H9 (cell line): ENCODE data around the gene AK5. TPM values are rescaled to one million over a fixed set of nuclear protein-coding genes. Genes with fewer than 3 reads are reported as not detected.

Experiments
- DNase-seq: peaks from one replicate; pipeline ENCODE4 v3.0.0-alpha.2; 2017
- H2AFZ ChIP-seq: one replicate; pipeline ENCODE4 v1.6.1; 2013; ENCODE audit warnings: mild to moderate bottlenecking, low read length, control low read depth, moderate library complexity
- H2AK5ac ChIP-seq: 2 replicates; pipeline ENCODE4 v1.6.1; 2013; ENCODE audit warnings: low read length, control low read depth, mixed read lengths; ENCODE audit not compliant: insufficient read length
- H2BK120ac ChIP-seq: one replicate; pipeline ENCODE4 v1.6.1; 2013; ENCODE audit warnings: low read depth, mild to moderate bottlenecking, low read length, control low read depth, inconsistent platforms; ENCODE audit not compliant: poor library complexity, severe bottlenecking
- H2BK12ac ChIP-seq: 2 replicates; pipeline ENCODE4 v1.6.1; 2013; ENCODE audit warnings: low read length, control low read depth, mixed read lengths, low read depth; ENCODE audit not compliant: insufficient read length
- H2BK15ac ChIP-seq: 2 replicates; pipeline ENCODE4 v1.6.1; 2013; ENCODE audit warnings: low read depth, low read length, control low read depth
- H2BK20ac ChIP-seq: one replicate; pipeline ENCODE4 v1.6.1; 2013; ENCODE audit warnings: low read depth, mild to moderate bottlenecking, low read length, control low read depth, inconsistent platforms; ENCODE audit not compliant: poor library complexity, severe bottlenecking
- H2BK5ac ChIP-seq: 2 replicates; pipeline ENCODE4 v1.6.1; 2013; ENCODE audit warnings: low read length, control low read depth, mixed read lengths; ENCODE audit not compliant: insufficient read length
- H3K14ac ChIP-seq: 2 replicates; pipeline ENCODE4 v1.6.1; 2013; ENCODE audit warnings: low read length, control low read depth; ENCODE audit not compliant: insufficient read depth
- H3K18ac ChIP-seq: 2 replicates; pipeline ENCODE4 v1.6.1; 2013; ENCODE audit warnings: low read depth, mild to moderate bottlenecking, mixed read lengths, low read length, control low read depth; ENCODE audit not compliant: insufficient read length
- H3K23ac ChIP-seq: 2 replicates; pipeline ENCODE4 v1.6.1; 2013; ENCODE audit warnings: low read length, control low read depth, mixed read lengths, low read depth; ENCODE audit not compliant: insufficient read length
- H3K23me2 ChIP-seq: 2 replicates; pipeline ENCODE4 v1.6.1; 2013; ENCODE audit warnings: low read depth, mild to moderate bottlenecking, mixed read lengths, low read length, control low read depth; ENCODE audit not compliant: insufficient read length, poor library complexity, severe bottlenecking
- H3K27ac ChIP-seq: 2 replicates; pipeline ENCODE4 v1.5.1; 2013; ENCODE audit warnings: low read length, control low read depth, mixed read lengths, low read depth; ENCODE audit not compliant: insufficient read length
- H3K27me3 ChIP-seq: 2 replicates; pipeline ENCODE4 v1.6.1; 2013; ENCODE audit warnings: low read length, control low read depth, inconsistent platforms; ENCODE audit not compliant: insufficient read depth
- H3K4ac ChIP-seq: 2 replicates; pipeline ENCODE4 v1.6.1; 2013; ENCODE audit warnings: low read depth, mild to moderate bottlenecking, control low read depth, inconsistent platforms, low read length, moderate library complexity
- H3K4me1 ChIP-seq: 2 replicates; pipeline ENCODE4 v1.6.1; 2013; ENCODE audit warnings: low read length, control low read depth, inconsistent platforms; ENCODE audit not compliant: insufficient read depth
- H3K4me2 ChIP-seq: 2 replicates; pipeline ENCODE4 v1.6.1; 2013; ENCODE audit warnings: low read length, control low read depth, mixed read lengths; ENCODE audit not compliant: insufficient read length, insufficient read depth
- H3K56ac ChIP-seq: 2 replicates; pipeline ENCODE4 v1.6.1; 2013; ENCODE audit warnings: low read depth, mild to moderate bottlenecking, mixed read lengths, low read length, control low read depth; ENCODE audit not compliant: insufficient read length
- H3K79me1 ChIP-seq: 2 replicates; pipeline ENCODE4 v1.6.1; 2013; ENCODE audit warnings: low read depth, mild to moderate bottlenecking, moderate library complexity, low read length, control low read depth, inconsistent platforms; ENCODE audit not compliant: insufficient read depth, poor library complexity, severe bottlenecking
- H3K79me2 ChIP-seq: 2 replicates; pipeline ENCODE4 v1.6.1; 2013; ENCODE audit warnings: low read length, control low read depth, inconsistent platforms; ENCODE audit not compliant: insufficient read depth
- H3K9ac ChIP-seq: 2 replicates; pipeline ENCODE4 v1.6.1; 2013; ENCODE audit warnings: low read length, control low read depth, mixed read lengths; ENCODE audit not compliant: insufficient read length; ENCODE audit errors: extremely low read depth
- H3K9me3 ChIP-seq: one replicate; pipeline ENCODE4 v1.6.1; 2013; ENCODE audit warnings: low read depth, low read length, inconsistent platforms; ENCODE audit not compliant: control insufficient read depth
- H3T11ph ChIP-seq: one replicate; pipeline ENCODE4 v1.6.1; 2013; ENCODE audit warnings: mild to moderate bottlenecking, low read length, control low read depth, inconsistent platforms
- H4K20me1 ChIP-seq: one replicate; pipeline ENCODE4 v1.6.1; 2013; ENCODE audit not compliant: control insufficient read depth, insufficient read length, insufficient read depth
- H4K5ac ChIP-seq: 2 replicates; pipeline ENCODE4 v1.6.1; 2013; ENCODE audit warnings: low read depth, mild to moderate bottlenecking, mixed read lengths, low read length, control low read depth; ENCODE audit not compliant: insufficient read length
- H4K8ac ChIP-seq: replicated peaks from 2 replicates; pipeline ENCODE4 v1.6.1; 2013; ENCODE audit warnings: low read length, control low read depth, mixed read lengths, low read depth; ENCODE audit not compliant: insufficient read length
- H4K91ac ChIP-seq: 2 replicates; pipeline ENCODE4 v1.6.1; 2013; ENCODE audit warnings: low read depth, mild to moderate bottlenecking, moderate library complexity, mixed read lengths, low read length, control low read depth; ENCODE audit not compliant: insufficient read length
- H3K27ac Mint-ChIP-seq, 3 experiments: 2 replicates in 2 of 3; 3 replicates in 1 of 3; pipeline ENCODE4 v1.8.0; 2020 to 2021; ENCODE audit warnings: mixed read lengths in 3 of 3, mild to moderate bottlenecking in 1 of 3, moderate library complexity in 1 of 3
- H3K27me3 Mint-ChIP-seq: 2 replicates; pipeline ENCODE4 v1.8.0; 2021; ENCODE audit warnings: low read depth, mild to moderate bottlenecking, moderate library complexity, mixed read lengths
- H3K36me3 Mint-ChIP-seq, 3 experiments: 2 replicates in 2 of 3; 3 replicates in 1 of 3; pipeline ENCODE4 v1.8.0; 2020 to 2021; ENCODE audit warnings: low read depth in 3 of 3, mixed read lengths in 3 of 3; ENCODE audit not compliant: insufficient read depth in 1 of 3
- H3K4me1 Mint-ChIP-seq, 2 experiments: 2 replicates each; pipeline ENCODE4 v1.8.0; 2020; ENCODE audit warnings: mixed read lengths in 2 of 2
- H3K4me3 Mint-ChIP-seq, 2 experiments: 2 replicates in 1 of 2; 3 replicates in 1 of 2; pipeline ENCODE4 v1.8.0; 2020 to 2021; ENCODE audit warnings: mild to moderate bottlenecking in 2 of 2, mixed read lengths in 2 of 2, moderate library complexity in 1 of 2
- H3K9me3 Mint-ChIP-seq, 2 experiments: 2 replicates in 1 of 2; 3 replicates in 1 of 2; pipeline ENCODE4 v1.8.0; 2020; ENCODE audit warnings: mild to moderate bottlenecking in 2 of 2, mixed read lengths in 2 of 2, moderate library complexity in 1 of 2
- WGBS: extraction: QIAGEN DNeasy Blood & Tissue Kit; methylation state at CpG from one replicate; pipeline ENCODE4 v1.1.7; 2013; ENCODE audit warnings: missing lambda C conversion rate, low lambda C conversion rate, mixed read lengths; ENCODE audit not compliant: insufficient read length; ENCODE audit errors: extremely low coverage; 5-methylcytosine and 5-hydroxymethylcytosine counted together
- total RNA-seq: library from RNA; stranded (reverse); gene quantifications from 2 replicates; pipeline ENCODE4 v1.2.1, GENCODE V29; 2021
- TF ChIP-seq, protein P1 (sequence below): fragments of 200-600 bp; sonication (generic); conservative IDR thresholded peaks from 3 replicates; pipeline ENCODE4 v1.8.0; 2021; ENCODE audit warnings: antibody characterized with exemption, mild to moderate bottlenecking

The AK5 gene
- total RNA-seq, 1 experiment from 2014 or later: 2.5 TPM

- Histone ChIP-seq H3K23me2 (no peaks in the 10 kb centered on the region), H2BK20ac (no peak overlapping the region), H3K18ac (no peak overlapping the region), H2AK5ac (no peak overlapping the region), H2BK120ac (no peak overlapping the region), H3K14ac (no peak overlapping the region), H3K4me1 (no peaks in the 10 kb centered on the region), H4K8ac (no peak overlapping the region), H2BK12ac (no peak overlapping the region), H3K56ac (no peak overlapping the region), H4K20me1 (no peaks in the 10 kb centered on the region), H3K9ac (no peak overlapping the region), H3T11ph (no peak overlapping the region), H3K27me3 (no peaks in the 10 kb centered on the region), H3K4me2 (no peak overlapping the region), H2AFZ (no peak overlapping the region), H3K23ac (no peak overlapping the region), H3K79me2 (no peaks in the 10 kb centered on the region), H3K4ac (no peak overlapping the region), H4K5ac (no peak overlapping the region), H2BK15ac (no peak overlapping the region), H2BK5ac (no peak overlapping the region), H3K27ac (no peak overlapping the region), H4K91ac (no peak overlapping the region), H3K79me1 (no peaks in the 10 kb centered on the region), H3K9me3 (no peaks in the 10 kb centered on the region)
- H3K4me3 Mint-ChIP-seq: no peak overlapping the region
- H3K27me3 Mint-ChIP-seq: no peaks in the 10 kb centered on the region
- no peak overlapping the region for H3K27ac Mint-ChIP-seq
- TF ChIP-seq, protein P1, sequence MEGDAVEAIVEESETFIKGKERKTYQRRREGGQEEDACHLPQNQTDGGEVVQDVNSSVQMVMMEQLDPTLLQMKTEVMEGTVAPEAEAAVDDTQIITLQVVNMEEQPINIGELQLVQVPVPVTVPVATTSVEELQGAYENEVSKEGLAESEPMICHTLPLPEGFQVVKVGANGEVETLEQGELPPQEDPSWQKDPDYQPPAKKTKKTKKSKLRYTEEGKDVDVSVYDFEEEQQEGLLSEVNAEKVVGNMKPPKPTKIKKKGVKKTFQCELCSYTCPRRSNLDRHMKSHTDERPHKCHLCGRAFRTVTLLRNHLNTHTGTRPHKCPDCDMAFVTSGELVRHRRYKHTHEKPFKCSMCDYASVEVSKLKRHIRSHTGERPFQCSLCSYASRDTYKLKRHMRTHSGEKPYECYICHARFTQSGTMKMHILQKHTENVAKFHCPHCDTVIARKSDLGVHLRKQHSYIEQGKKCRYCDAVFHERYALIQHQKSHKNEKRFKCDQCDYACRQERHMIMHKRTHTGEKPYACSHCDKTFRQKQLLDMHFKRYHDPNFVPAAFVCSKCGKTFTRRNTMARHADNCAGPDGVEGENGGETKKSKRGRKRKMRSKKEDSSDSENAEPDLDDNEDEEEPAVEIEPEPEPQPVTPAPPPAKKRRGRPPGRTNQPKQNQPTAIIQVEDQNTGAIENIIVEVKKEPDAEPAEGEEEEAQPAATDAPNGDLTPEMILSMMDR: no peak
- H3K36me3 Mint-ChIP-seq: no peaks in the 10 kb centered on the region
- H3K9me3 Mint-ChIP-seq: 0 out of 5 replicates have a peak, but pooled peaks cover 0 to 2% of the 10 kb centered on the region in 2 experiments
- no peak for DNase-seq
- H3K4me1 Mint-ChIP-seq: 0 out of 4 replicates have a peak, but pooled peaks cover 0 to 3% of the 10 kb centered on the region in 2 experiments
- WGBS: no CpG with 5 or more reads among the region's 4 CpGs
Observed at GRCh38 chr1:77438236-77438913, 156.6 kb downstream of the AK5 start.
